Measurements from ENCODE around the gene LANCL3. TPM values are rescaled to one million over a fixed set of nuclear protein-coding genes. Genes with fewer than 3 reads are reported as not detected.

The LANCL3 gene
- total and polyA plus RNA-seq, 9 donors, result 0.13 to 0.60 (median 0.35) TPM

DNA sequence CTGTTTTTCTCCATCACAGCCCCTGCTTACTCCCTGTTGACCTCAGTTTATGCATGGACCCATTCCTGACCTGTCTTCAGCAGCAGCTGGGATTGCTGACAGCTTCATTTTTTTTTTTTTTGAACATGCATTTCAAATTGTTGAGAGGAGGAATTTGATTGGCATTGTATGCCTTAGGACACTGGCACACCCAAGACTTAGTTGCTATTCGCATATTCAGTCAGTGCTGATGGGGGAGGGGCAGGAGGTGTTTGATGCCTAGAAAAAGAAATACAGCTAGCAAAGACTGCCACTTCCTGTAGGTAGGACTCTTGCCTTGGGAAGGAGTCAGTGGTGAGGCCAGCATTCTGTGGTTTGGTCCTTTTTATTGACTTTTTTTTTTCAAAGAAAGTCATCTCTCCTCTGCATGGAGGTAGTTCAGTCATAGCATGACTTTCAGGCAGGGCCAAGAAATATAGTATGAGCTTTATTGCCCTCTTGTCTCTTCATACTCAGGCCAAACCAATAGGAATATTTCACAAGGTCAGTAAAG lies 80.5 kb downstream of the LANCL3 start:
- Histone ChIP-seq H3K4me3 (ENCODE audit: low read length) (no peak overlapping the region), H3K36me3 (ENCODE audit: control insufficient read depth, insufficient read depth, low read length) (no peaks in the 10 kb centered on the region), H3K27ac (ENCODE audit: low read length) (no peak overlapping the region), H3K27me3 (ENCODE audit: control insufficient read depth, insufficient read depth, low read length) (no peaks in the 10 kb centered on the region), H3K9me3 (replicated peaks; ENCODE audit: control insufficient read depth, low read depth, low read length) (no peaks in the 10 kb centered on the region), H3K4me1 (ENCODE audit: control insufficient read depth, insufficient read depth, low read length) (no peaks in the 10 kb centered on the region)
- no peak for DNase-seq
- WGBS (ENCODE audit: insufficient coverage), result 86% methylated on average over 1 of the region's 1 CpG

GRCh38 chrX:37652589-37653231 lies 81.2 kb downstream of the LANCL3 start:
- Histone ChIP-seq H3K4me3 (ENCODE audit: low read length) (no peak overlapping the region), H3K27ac (ENCODE audit: low read length) (no peak overlapping the region), H3K9me3 (replicated peaks; ENCODE audit: control insufficient read depth, low read depth, low read length) (no peaks in the 10 kb centered on the region), H3K4me1 (ENCODE audit: control insufficient read depth, insufficient read depth, low read length) (no peaks in the 10 kb centered on the region), H3K27me3 (ENCODE audit: control insufficient read depth, insufficient read depth, low read length) (no peaks in the 10 kb centered on the region), H3K36me3 (ENCODE audit: control insufficient read depth, insufficient read depth, low read length) (no peaks in the 10 kb centered on the region)
- no CpG with 5 or more reads among the region's 8 CpGs for WGBS (ENCODE audit: insufficient coverage)
- DNase-seq, result no peak

- H3K9me3 ChIP-seq (replicated peaks; ENCODE audit: control insufficient read depth, low read depth, low read length), result no peaks in the 10 kb centered on the region
These were observed 82.1 kb downstream of the LANCL3 start for GRCh38 chrX:37653397-37654085.

DNA sequence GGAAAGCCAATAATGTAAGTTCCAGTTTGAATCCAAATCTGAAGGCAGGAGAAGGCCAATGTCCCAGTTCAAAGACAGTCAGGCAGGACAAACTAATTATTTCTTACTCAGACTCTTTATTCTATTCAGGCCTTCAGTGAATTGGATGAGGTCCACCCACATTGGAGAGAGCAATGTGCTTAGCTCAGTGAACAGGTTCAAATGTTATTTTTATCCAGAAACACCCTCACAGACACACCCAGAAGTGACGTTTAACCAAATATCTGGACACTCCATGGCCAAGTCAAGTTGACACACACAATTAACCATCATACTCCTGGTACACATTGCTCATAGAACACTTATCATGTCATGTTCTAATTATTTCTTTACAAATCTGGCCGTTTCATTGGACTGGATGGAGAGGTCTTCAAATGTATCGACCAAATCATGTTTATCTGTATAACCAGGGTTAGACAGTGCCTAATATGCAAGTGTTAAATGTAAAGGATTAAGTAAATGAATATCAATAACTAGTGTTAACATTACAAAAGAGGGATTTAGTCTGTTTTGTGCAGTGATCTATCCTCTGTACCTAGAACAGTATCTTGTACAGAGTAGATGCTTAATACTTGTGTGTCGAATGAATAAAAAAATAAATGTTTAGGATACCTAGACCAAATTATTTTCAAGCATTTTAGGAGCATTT lies 87.0 kb downstream of the LANCL3 start:
- H3K27ac ChIP-seq (ENCODE audit: low read length), result no peak overlapping the region
- peaks cover 3% of the 10 kb centered on the region for H3K27me3 ChIP-seq (ENCODE audit: control insufficient read depth, insufficient read depth, low read length)
- no peak overlapping the region for H3K4me3 ChIP-seq (ENCODE audit: low read length)
- 71% methylated on average over 1 of the region's 4 CpGs for WGBS (ENCODE audit: insufficient coverage)
- DNase-seq, result peak; percentile 1
- H3K4me1 ChIP-seq (ENCODE audit: control insufficient read depth, insufficient read depth, low read length), result no peaks in the 10 kb centered on the region
- H3K36me3 ChIP-seq (ENCODE audit: control insufficient read depth, insufficient read depth, low read length), result no peaks in the 10 kb centered on the region
- H3K9me3 ChIP-seq (replicated peaks; ENCODE audit: control insufficient read depth, low read depth, low read length), result no peaks in the 10 kb centered on the region

More at GRCh38 chrX:37653397-37654085, 82.1 kb downstream of the LANCL3 start:
- Histone ChIP-seq H3K4me3 (ENCODE audit: low read length) (no peak overlapping the region), H3K27me3 (ENCODE audit: control insufficient read depth, insufficient read depth, low read length) (no peaks in the 10 kb centered on the region), H3K4me1 (ENCODE audit: control insufficient read depth, insufficient read depth, low read length) (no peaks in the 10 kb centered on the region), H3K36me3 (ENCODE audit: control insufficient read depth, insufficient read depth, low read length) (no peaks in the 10 kb centered on the region), H3K27ac (ENCODE audit: low read length) (no peak overlapping the region)
- no CpG with 5 or more reads among the region's 1 CpG for WGBS (ENCODE audit: insufficient coverage)
- no peak for DNase-seq

GRCh38 chrX:37659047-37659446 lies 87.6 kb downstream of the LANCL3 start:
- DNase-seq, result no peak
- Histone ChIP-seq H3K36me3 (ENCODE audit: control insufficient read depth, insufficient read depth, low read length) (no peaks in the 10 kb centered on the region), H3K27me3 (ENCODE audit: control insufficient read depth, insufficient read depth, low read length) (peaks cover 3% of the 10 kb centered on the region), H3K27ac (ENCODE audit: low read length) (no peak overlapping the region), H3K4me3 (ENCODE audit: low read length) (no peak overlapping the region), H3K4me1 (ENCODE audit: control insufficient read depth, insufficient read depth, low read length) (no peaks in the 10 kb centered on the region), H3K9me3 (replicated peaks; ENCODE audit: control insufficient read depth, low read depth, low read length) (no peaks in the 10 kb centered on the region)
- WGBS (ENCODE audit: insufficient coverage), result no CpG with 5 or more reads among the region's 1 CpG

DNA sequence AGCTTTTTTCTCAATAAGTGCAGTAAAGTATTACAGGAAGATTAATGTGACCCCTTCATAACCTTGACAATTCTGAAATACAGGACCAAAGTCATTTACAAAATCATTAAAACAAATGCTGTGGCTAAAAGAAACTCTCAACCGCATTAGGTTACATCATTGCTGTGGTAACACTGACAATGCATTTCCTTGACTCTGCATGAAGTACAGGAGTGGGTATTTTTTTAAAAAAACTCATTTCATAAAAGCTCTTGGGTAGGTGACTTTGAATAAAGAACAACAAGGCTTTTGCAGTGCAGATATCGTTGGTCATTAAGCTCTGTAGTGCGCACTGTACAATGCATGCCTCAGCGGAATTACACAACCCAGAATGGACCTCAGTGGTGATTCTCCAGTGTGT lies 90.7 kb downstream of the LANCL3 start:
- Histone ChIP-seq H3K9me3 (replicated peaks; ENCODE audit: control insufficient read depth, low read depth, low read length) (no peaks in the 10 kb centered on the region), H3K27me3 (ENCODE audit: control insufficient read depth, insufficient read depth, low read length) (peaks cover 3% of the 10 kb centered on the region), H3K4me3 (ENCODE audit: low read length) (no peak overlapping the region), H3K27ac (ENCODE audit: low read length) (no peak overlapping the region), H3K4me1 (ENCODE audit: control insufficient read depth, insufficient read depth, low read length) (no peaks in the 10 kb centered on the region), H3K36me3 (ENCODE audit: control insufficient read depth, insufficient read depth, low read length) (no peaks in the 10 kb centered on the region)
- no peak for DNase-seq
- no CpG with 5 or more reads among the region's 4 CpGs for WGBS (ENCODE audit: insufficient coverage)

GRCh38 chrX:37666516-37666915 lies 95.1 kb downstream of the LANCL3 start:
- H3K36me3 ChIP-seq (ENCODE audit: control insufficient read depth, insufficient read depth, low read length), result no peaks in the 10 kb centered on the region
- no peaks in the 10 kb centered on the region for H3K4me1 ChIP-seq (ENCODE audit: control insufficient read depth, insufficient read depth, low read length)
- H3K27ac ChIP-seq (ENCODE audit: low read length), result no peak overlapping the region
- no peak overlapping the region for H3K4me3 ChIP-seq (ENCODE audit: low read length)
- H3K9me3 ChIP-seq (replicated peaks; ENCODE audit: control insufficient read depth, low read depth, low read length), result no peaks in the 10 kb centered on the region
- peaks cover 3% of the 10 kb centered on the region for H3K27me3 ChIP-seq (ENCODE audit: control insufficient read depth, insufficient read depth, low read length)
- DNase-seq, result peak; percentile 58

GRCh38 chrX:37667141-37667540 lies 95.7 kb downstream of the LANCL3 start:
- WGBS (ENCODE audit: insufficient coverage), result 70% methylated on average over 2 of the region's 6 CpGs
- peaks cover 3% of the 10 kb centered on the region for H3K27me3 ChIP-seq (ENCODE audit: control insufficient read depth, insufficient read depth, low read length)
- H3K9me3 ChIP-seq (replicated peaks; ENCODE audit: control insufficient read depth, low read depth, low read length), result no peaks in the 10 kb centered on the region
- no peaks in the 10 kb centered on the region for H3K4me1 ChIP-seq (ENCODE audit: control insufficient read depth, insufficient read depth, low read length)
- H3K27ac ChIP-seq (ENCODE audit: low read length), result no peak overlapping the region
- H3K36me3 ChIP-seq (ENCODE audit: control insufficient read depth, insufficient read depth, low read length), result no peaks in the 10 kb centered on the region
- no peak overlapping the region for H3K4me3 ChIP-seq (ENCODE audit: low read length)
- DNase-seq, result no peak

DNA sequence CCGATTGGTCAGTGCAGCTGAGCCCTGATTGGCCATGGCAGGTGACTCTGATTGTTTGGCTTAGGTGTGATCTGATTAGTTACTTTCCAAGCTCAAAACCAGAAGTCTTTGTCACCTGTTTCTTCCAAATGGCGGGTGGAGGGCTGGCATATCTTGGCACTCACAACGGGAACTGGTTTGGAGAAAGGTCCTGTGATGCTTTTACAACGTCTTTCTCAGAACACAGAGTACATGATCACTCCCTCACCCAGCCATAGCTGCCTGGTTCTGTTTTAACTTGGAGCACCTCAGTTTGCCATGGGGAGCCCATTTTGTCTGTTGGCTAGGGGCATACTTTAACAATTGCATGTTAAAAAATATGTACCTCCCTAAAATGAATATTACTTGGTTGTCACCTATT lies 101.1 kb downstream of the LANCL3 start:
- WGBS (ENCODE audit: insufficient coverage), result no CpG with 5 or more reads among the region's 4 CpGs
- Histone ChIP-seq H3K27me3 (ENCODE audit: control insufficient read depth, insufficient read depth, low read length) (peaks cover 10% of the 10 kb centered on the region), H3K27ac (ENCODE audit: low read length) (no peak overlapping the region), H3K4me1 (ENCODE audit: control insufficient read depth, insufficient read depth, low read length) (no peaks in the 10 kb centered on the region), H3K36me3 (ENCODE audit: control insufficient read depth, insufficient read depth, low read length) (no peaks in the 10 kb centered on the region), H3K4me3 (ENCODE audit: low read length) (no peak overlapping the region), H3K9me3 (replicated peaks; ENCODE audit: control insufficient read depth, low read depth, low read length) (no peaks in the 10 kb centered on the region)
- DNase-seq, result no peak

DNA sequence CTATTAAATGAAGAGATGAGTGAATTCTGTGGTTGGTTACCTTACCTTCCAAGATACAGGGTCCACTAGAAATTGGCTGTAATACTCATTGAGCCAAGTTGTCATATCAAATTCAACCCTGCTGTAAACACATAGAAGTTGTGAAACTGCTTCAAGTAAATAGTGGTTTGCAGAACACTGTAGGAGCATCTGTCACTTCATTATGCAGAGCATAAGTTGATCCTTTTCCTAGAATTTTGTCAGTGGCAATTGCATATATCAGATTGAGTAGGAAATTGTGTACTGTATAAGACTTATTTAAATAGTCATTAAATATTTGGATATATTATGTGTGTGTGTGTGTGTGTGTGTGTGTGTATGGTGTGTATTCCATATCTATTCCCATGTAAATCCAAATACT lies 105.3 kb downstream of the LANCL3 start:
- no peak overlapping the region for H3K27ac ChIP-seq (ENCODE audit: low read length)
- no peaks in the 10 kb centered on the region for H3K36me3 ChIP-seq (ENCODE audit: control insufficient read depth, insufficient read depth, low read length)
- H3K4me3 ChIP-seq (ENCODE audit: low read length), result no peak overlapping the region
- H3K9me3 ChIP-seq (replicated peaks; ENCODE audit: control insufficient read depth, low read depth, low read length), result no peaks in the 10 kb centered on the region
- peaks cover 7% of the 10 kb centered on the region for H3K27me3 ChIP-seq (ENCODE audit: control insufficient read depth, insufficient read depth, low read length)
- H3K4me1 ChIP-seq (ENCODE audit: control insufficient read depth, insufficient read depth, low read length), result no peaks in the 10 kb centered on the region
- DNase-seq, result no peak
